ENCODE results near the gene TMIGD3. TPM values are rescaled to one million over a fixed set of nuclear protein-coding genes. Genes with fewer than 3 reads are reported as not detected.

Gene TMIGD3
- polyA plus RNA-seq, 3 donors, result 2.0 to 3.1 (median 2.1) TPM

DNA sequence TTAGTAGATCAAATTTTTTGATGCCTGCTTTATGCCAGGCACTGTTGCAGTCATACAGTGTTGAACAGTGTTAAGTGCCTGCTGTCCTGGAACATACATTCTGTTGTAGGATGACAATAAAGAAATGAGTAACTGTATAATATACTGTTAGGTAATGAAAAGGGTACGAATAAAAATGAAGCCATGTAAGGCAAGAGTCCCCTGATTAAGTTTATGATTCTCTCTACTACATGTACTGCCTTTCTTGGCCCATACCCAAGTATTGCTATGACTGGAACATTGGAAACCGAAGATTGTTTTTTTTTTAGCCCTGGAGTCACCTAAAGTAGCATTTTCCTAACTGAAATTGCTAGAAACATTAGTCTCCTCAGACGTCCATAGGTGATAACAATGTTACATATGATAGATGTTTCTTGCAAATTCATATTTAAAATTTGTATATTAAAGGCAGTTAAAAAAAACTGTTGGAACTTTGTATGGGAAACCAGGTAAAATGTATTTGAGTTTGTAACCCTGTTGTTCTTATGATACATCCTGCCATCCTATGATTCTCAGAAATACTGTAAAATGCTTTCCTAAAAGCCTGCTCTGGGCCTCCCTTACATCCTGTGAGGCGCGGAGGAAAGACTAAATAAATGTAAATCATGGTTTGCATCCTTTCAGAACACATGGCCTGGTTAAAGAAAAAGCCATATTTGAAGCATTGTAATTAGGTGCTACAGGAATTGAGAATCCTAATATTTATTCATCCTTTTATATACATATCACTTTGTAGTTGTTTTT lies 48.4 kb downstream of the TMIGD3 start:
- H4K20me1 ChIP-seq (ENCODE audit: insufficient read depth, low read length), result peaks cover 37% of the 10 kb centered on the region
- peak overlapping the region in 2 of 7 donors; percentile 41 to 72 for H3K27ac Mint-ChIP-seq
- peaks cover 77 to 85% of the 10 kb centered on the region in 2 donors for H3K36me3 Mint-ChIP-seq
- no peak for DNase-seq
- no peak overlapping the region for H2AFZ ChIP-seq (ENCODE audit: insufficient read depth, low read depth, low read length, poor library complexity, severe bottlenecking)
- no CpG with 5 or more reads among the region's 5 CpGs for WGBS (ENCODE audit: insufficient coverage)
- intact Hi-C loops (cut with micrococcal nuclease), result loop anchor here in 1 of 2 donors (10.0 kb wide), 1 partner anchor 50 kb away; the partner anchor contains the start of genes ADORA3 and TMIGD3
- H3K9me3 ChIP-seq (replicated peaks in 1 of 2; ENCODE audit: control insufficient read depth in 1 of 2, insufficient read depth in 1 of 2, low read length in 2 of 2), result no peaks in the 10 kb centered on the region
- no peak overlapping the region for H3K4me3 Mint-ChIP-seq
- no peak overlapping the region for H3K9ac ChIP-seq (ENCODE audit: insufficient read depth, low read length, poor library complexity, severe bottlenecking)
- peaks cover 61% of the 10 kb centered on the region for H3K79me2 ChIP-seq (ENCODE audit: insufficient read depth, low read length)
- H3K36me3 ChIP-seq (replicated peaks in 1 of 2; ENCODE audit: control insufficient read depth in 1 of 2, insufficient read depth in 2 of 2, low read length in 2 of 2), result peaks cover 65 to 94% of the 10 kb centered on the region in 2 donors
- peaks cover 8 to 19% of the 10 kb centered on the region in 2 donors for H3K4me1 ChIP-seq (ENCODE audit: control insufficient read depth in 1 of 2, insufficient read depth in 2 of 2, low read length in 2 of 2)
- no peaks in the 10 kb centered on the region for H3K9me3 Mint-ChIP-seq
- H3K4me3 ChIP-seq (replicated peaks in 1 of 3; ENCODE audit: low read depth in 2 of 3, low read length in 3 of 3), result no peak overlapping the region
- peaks cover 0 to 2% (median 0%) of the 10 kb centered on the region in 3 donors for H3K27me3 Mint-ChIP-seq (ENCODE audit: low read depth in 3 of 3)
- H3K27me3 ChIP-seq (ENCODE audit: control insufficient read depth in 2 of 2, insufficient read depth in 2 of 2, low read length in 2 of 2), result no peaks in the 10 kb centered on the region
- TF ChIP-seq, protein P1, sequence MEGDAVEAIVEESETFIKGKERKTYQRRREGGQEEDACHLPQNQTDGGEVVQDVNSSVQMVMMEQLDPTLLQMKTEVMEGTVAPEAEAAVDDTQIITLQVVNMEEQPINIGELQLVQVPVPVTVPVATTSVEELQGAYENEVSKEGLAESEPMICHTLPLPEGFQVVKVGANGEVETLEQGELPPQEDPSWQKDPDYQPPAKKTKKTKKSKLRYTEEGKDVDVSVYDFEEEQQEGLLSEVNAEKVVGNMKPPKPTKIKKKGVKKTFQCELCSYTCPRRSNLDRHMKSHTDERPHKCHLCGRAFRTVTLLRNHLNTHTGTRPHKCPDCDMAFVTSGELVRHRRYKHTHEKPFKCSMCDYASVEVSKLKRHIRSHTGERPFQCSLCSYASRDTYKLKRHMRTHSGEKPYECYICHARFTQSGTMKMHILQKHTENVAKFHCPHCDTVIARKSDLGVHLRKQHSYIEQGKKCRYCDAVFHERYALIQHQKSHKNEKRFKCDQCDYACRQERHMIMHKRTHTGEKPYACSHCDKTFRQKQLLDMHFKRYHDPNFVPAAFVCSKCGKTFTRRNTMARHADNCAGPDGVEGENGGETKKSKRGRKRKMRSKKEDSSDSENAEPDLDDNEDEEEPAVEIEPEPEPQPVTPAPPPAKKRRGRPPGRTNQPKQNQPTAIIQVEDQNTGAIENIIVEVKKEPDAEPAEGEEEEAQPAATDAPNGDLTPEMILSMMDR (IDR thresholded peaks at IDR 0.05), result no peak
- no peak overlapping the region for H3K27ac ChIP-seq (ENCODE audit: low read depth in 1 of 2, low read length in 2 of 2)
- peaks cover 27% of the 10 kb centered on the region for H3K4me1 Mint-ChIP-seq
- H3K4me2 ChIP-seq (replicated peaks; ENCODE audit: extremely low read depth, low read length, poor library complexity, severe bottlenecking), result no peak overlapping the region

DNA sequence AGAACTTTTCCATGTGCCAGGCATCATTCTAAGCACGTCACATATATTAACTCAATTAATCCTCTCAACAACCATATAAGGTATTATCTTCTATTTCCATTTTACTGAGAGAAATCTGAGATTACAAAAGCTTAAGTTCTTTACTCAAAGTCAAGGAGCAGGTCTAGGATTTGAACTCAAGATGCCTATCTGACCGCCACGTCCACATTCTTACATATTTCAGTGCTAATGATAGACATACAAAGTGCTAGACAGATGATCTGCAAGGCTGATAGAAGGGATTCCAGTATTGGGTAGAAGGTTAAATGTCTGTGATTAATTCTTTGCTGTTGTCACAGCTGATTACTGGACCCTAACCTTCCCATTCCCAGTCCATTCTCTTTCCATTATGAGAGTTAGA lies 49.7 kb downstream of the TMIGD3 start:
- Histone ChIP-seq H3K4me1 (ENCODE audit: control insufficient read depth in 1 of 2, insufficient read depth in 2 of 2, low read length in 2 of 2) (peaks cover 11 to 25% of the 10 kb centered on the region in 2 donors), H2AFZ (ENCODE audit: insufficient read depth, low read depth, low read length, poor library complexity, severe bottlenecking) (no peak overlapping the region), H3K36me3 (replicated peaks in 1 of 2; ENCODE audit: control insufficient read depth in 1 of 2, insufficient read depth in 2 of 2, low read length in 2 of 2) (peaks cover 52 to 81% of the 10 kb centered on the region in 2 donors), H4K20me1 (ENCODE audit: insufficient read depth, low read length) (peaks cover 37% of the 10 kb centered on the region), H3K9me3 (replicated peaks in 1 of 2; ENCODE audit: control insufficient read depth in 1 of 2, insufficient read depth in 1 of 2, low read length in 2 of 2) (no peaks in the 10 kb centered on the region), H3K4me3 (replicated peaks in 1 of 3; ENCODE audit: low read depth in 2 of 3, low read length in 3 of 3) (no peak overlapping the region), H3K27me3 (ENCODE audit: control insufficient read depth in 2 of 2, insufficient read depth in 2 of 2, low read length in 2 of 2) (no peaks in the 10 kb centered on the region), H3K27ac (ENCODE audit: low read depth in 1 of 2, low read length in 2 of 2) (peak overlapping the region in 1 of 2 donors; percentile 12), H3K79me2 (ENCODE audit: insufficient read depth, low read length) (peaks cover 73% of the 10 kb centered on the region), H3K4me2 (replicated peaks; ENCODE audit: extremely low read depth, low read length, poor library complexity, severe bottlenecking) (no peak overlapping the region), H3K9ac (ENCODE audit: insufficient read depth, low read length, poor library complexity, severe bottlenecking) (no peak overlapping the region)
- intact Hi-C loops (cut with micrococcal nuclease), result loop anchor here in 1 of 2 donors (10.0 kb wide), 1 partner anchor 51 kb away; the partner anchor contains the start of genes ADORA3 and TMIGD3
- no peak overlapping the region for H3K27ac Mint-ChIP-seq
- peaks cover 64 to 72% of the 10 kb centered on the region in 2 donors for H3K36me3 Mint-ChIP-seq
- H3K9me3 Mint-ChIP-seq, result peaks cover 0 to 2% (median 0%) of the 10 kb centered on the region in 7 donors
- no peak for DNase-seq
- TF ChIP-seq, protein P1 (IDR thresholded peaks at IDR 0.05), result no peak
- no peak overlapping the region for H3K4me3 Mint-ChIP-seq
- 100% methylated on average over 1 of the region's 3 CpGs for WGBS (ENCODE audit: insufficient coverage)
- peaks cover 0 to 2% (median 0%) of the 10 kb centered on the region in 3 donors for H3K27me3 Mint-ChIP-seq (ENCODE audit: low read depth in 3 of 3)
- H3K4me1 Mint-ChIP-seq, result peaks cover 31% of the 10 kb centered on the region
